GM10248 (cell line): Measurements from ENCODE around the gene AP1G2.

Experiments used
- CTCF ChIA-PET: fragments of 300-600 bp; sonication (Branson Sonifier 250); formaldehyde crosslinking; extraction: SDS; loops from one replicate; lab custom pipeline; 2021; ENCODE audit warnings: antibody characterized with exemption; lab: Yijun Ruan, JAX
- POLR2A ChIA-PET: fragments of 350-650 bp; sonication (Branson Sonifier 250); formaldehyde crosslinking; extraction: SDS; loops from one replicate; lab custom pipeline; 2020; ENCODE audit warnings: antibody characterized with exemption; lab: Yijun Ruan, JAX
- DNase-seq: peaks from one replicate; pipeline ENCODE4 v3.0.0; 2012; ENCODE audit errors: extremely low spot score
- CTCF ChIP-seq: IDR thresholded peaks from 2 replicates; pipeline ENCODE4 v1.5.1; 2012; ENCODE audit warnings: mild to moderate bottlenecking, low read depth; ENCODE audit errors: extremely low read depth, missing control alignments, control extremely low read depth

Gene AP1G2

GRCh38 chr14:23578560-23579310, 11.1 kb upstream of the AP1G2 start, which contains the start of gene JPH4:
Gene JPH4, minus strand, starts transcription at chr14:23578790. Its CDS starts 1,337 bp downstream, at chr14:23577453.
- ChIA-PET CTCF (interaction anchor here (2.5 kb wide), 1 partner anchor 11 kb away, joined by 12 read pairs; no protein-coding TSS in a partner anchor), POLR2A (interaction anchor here (0.6 kb wide), 1 partner anchor 280 kb away, joined by 4 read pairs; no protein-coding TSS in a partner anchor)
- TF ChIP-seq CTCF, result no peak
- DNase-seq, result no peak

DNA sequence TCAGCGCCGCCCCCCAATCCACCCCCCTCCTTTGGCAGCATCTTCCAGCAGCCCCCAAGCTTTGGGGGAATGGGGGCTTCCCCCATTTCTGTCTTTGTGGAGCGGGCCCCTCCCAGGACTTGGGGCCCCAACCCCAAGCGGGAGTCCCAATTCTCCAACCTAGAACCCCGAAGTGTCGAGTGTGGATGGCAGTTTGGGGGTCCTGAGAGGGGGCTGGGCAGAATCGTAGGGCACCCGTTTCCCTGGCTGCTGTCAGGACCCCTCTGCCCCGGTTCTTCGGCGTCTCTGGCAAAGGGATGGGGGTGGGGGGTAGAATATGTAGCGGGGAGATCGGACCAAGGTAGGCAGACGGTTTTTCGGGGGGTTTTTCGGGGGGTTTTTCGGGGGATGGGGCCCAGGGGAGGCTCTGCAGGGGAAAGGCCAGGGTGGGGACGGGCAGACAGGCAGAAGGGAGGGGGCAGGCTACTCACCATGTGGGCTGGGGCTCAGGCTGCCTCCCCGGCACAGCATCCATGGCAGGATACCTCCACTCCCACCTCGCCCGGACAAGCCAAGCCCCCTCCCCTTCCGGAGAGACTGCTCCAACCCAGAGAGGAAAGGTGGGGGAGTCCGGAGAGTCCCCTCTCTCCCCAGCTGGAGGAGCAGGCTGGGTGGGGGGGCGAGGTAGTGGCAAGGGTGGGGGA, 10.3 kb upstream of the AP1G2 start:
- no peak for TF ChIP-seq CTCF
- POLR2A ChIA-PET, result interaction anchor here (0.6 kb wide), 2 partner anchors 99 to 281 kb away, joined by 3 to 4 read pairs; no protein-coding TSS in a partner anchor
- DNase-seq, result no peak
- CTCF ChIA-PET, result interaction anchor here (2.5 kb wide), 1 partner anchor 11 kb away, joined by 12 read pairs; no protein-coding TSS in a partner anchor

- no peak for DNase-seq
- POLR2A ChIA-PET, result interaction anchor here (0.6 kb wide), 1 partner anchor 99 kb away, joined by 3 read pairs; no protein-coding TSS in a partner anchor
- TF ChIP-seq CTCF, result no peak
- CTCF ChIA-PET, result no interaction called here
These were observed 9.6 kb upstream of the AP1G2 start for GRCh38 chr14:23577004-23577681.

DNA sequence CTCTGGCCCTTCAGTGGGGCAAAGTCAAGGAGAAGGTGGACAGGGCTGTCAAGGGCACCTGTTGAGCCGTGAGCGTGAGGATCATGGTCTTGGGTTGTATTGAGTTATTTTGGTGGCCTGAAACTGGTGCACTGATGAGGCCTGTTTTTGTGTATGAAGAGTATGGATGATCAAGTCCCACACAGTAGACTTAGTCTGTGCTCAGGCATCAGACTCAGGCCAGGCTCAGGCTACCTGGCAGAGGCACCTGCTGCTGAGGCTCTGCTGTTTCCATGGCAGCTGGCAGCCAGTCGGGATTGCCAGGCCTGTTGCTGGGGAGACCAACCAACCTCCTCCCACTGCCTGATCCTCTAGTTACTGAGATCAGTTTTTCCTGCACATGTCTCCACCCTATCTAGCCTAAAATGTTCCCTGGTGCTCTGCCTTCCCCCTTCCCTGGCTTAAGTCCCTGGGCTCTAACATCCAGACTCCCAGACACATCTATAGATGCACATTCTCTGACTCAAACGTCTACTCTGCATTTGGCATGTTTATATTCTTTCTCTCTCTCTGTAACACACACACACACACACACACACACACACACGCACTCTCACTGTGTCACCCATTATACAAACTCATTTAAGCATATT, 5.9 kb upstream of the AP1G2 start:
- no peak for DNase-seq
- TF ChIP-seq CTCF, result no peak
- ChIA-PET CTCF (interaction anchor here (0.9 to 3.8 kb wide), 5 partner anchors 10 to 33 kb away, joined by 3 to 19 read pairs (median 10); no protein-coding TSS in a partner anchor), POLR2A (no interaction called here)

DNA sequence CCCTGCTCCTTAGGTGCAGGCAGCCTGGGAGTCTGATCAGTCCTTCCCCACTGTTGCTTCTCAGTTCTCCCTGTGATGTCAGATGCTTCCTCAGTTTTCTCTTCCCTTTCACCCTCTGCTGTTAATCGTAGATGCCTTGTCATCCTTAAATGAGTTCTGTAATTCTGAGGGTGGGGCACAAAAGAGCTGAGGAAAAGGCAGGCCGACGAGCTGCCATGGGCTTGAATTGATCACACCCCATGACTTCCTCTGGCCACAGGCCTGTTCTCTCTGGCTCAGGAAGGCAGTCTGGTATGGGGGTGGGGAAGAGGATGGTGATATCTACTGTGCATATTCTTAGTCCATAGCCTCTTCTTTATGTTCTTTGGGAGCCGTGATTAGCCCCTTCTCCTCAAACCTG, 5.2 kb upstream of the AP1G2 start:
- no peak for DNase-seq
- TF ChIP-seq CTCF, result no peak
- CTCF ChIA-PET, result interaction anchor here (0.9 to 3.8 kb wide), 6 partner anchors 9 to 357 kb away, joined by 3 to 19 read pairs (median 7); no protein-coding TSS in a partner anchor
- POLR2A ChIA-PET, result no interaction called here

GRCh38 chr14:23572524-23572828, 4.9 kb upstream of the AP1G2 start:
- POLR2A ChIA-PET, result interaction anchor here (0.6 kb wide), 1 partner anchor 18 kb away, joined by 4 read pairs; no protein-coding TSS in a partner anchor
- DNase-seq, result no peak
- CTCF ChIA-PET, result interaction anchor here (0.9 to 3.8 kb wide), 8 partner anchors 9 to 358 kb away, joined by 3 to 19 read pairs (median 4); no protein-coding TSS in a partner anchor
- TF ChIP-seq CTCF, result no peak
